SU-DHL-6 (cell line): Measurements from ENCODE around the gene KCNH3.

Experiments
- CTCF ChIP-seq: fragments of 200-600 bp; sonication (generic); IDR thresholded peaks from one replicate; pipeline ENCODE4 v1.5.1; 2017; ENCODE audit warnings: antibody characterized with exemption, mild to moderate bottlenecking, low read length, moderate library complexity; ENCODE audit not compliant: insufficient read depth, poor library complexity, severe bottlenecking
- EZH2phosphoT487 ChIP-seq: fragments of 200-600 bp; sonication (generic), shearing (Covaris generic); conservative IDR thresholded peaks from 2 replicates; pipeline ENCODE4 v1.6.1; 2018; ENCODE audit warnings: mild to moderate bottlenecking, antibody characterized with exemption, low read length, moderate library complexity, mixed read lengths

GRCh38 chr12:49587174-49587908 lies 48.5 kb downstream of the KCNH3 start:
- TF ChIP-seq CTCF = no peak
- TF ChIP-seq EZH2phosphoT487 = no peak
